HG02678 (cell line): ENCODE results near the gene ROGDI.
A peak's percentile ranks its signal among the peaks of the same experiment; 100 is the strongest.

Experiments used
- ATAC-seq: cut with Tn5 transposase; IDR thresholded peaks from one replicate; pipeline ENCODE4 v1.9.1; 2021; ENCODE audit warnings: mild to moderate bottlenecking, moderate library complexity; ENCODE audit not compliant: unreplicated experiment

ROGDI gene

DNA sequence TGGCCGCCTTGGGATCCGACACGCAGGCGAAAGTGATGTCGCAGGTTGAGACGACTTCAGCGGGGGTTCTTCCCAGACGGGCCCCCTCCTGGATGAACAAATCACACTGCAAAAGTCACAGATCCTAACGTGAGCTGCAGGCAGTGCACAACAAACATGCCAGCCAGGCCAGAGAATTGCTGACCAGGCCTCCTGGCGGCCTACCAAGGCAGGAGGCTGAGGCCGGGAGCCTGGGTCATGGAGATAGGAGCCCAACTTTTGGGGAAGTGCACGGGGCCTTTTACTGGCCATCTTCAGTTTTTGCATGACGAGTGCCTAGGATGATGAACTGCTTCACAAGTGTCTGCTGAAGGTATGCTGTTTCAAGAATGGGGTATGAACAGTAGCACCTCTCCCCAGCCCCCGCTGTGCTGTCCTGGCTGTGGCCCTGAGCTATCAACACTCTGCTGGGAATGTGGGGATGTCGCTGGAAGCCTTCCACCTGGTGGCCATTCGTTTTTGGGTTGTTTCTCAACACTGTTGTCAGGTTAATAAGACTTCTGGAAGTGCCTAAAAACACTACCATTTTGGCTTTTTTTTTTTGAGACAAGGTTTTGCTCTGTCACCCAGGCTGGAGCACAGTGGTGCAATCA, 12.2 kb upstream of the ROGDI start:
- no peak for ATAC-seq

DNA sequence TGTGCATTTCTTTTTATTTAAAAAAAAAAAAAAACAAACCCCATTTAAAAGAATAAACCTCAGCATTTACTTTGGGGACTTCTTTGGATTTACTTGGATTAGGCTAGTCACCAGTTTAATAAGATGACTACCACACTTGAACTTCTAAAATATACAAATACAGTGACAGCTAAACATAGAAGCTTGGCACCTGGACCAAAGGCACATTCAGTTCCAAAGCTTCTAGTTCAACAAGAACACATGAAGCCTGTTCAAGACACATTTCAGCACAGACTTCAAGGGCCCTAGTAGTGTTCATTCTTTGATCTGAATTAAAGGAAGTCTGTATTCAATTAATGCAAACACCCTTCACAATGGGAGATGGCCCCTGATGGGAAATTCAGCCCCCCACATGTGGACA, 11.6 kb upstream of the ROGDI start:
- ATAC-seq: no peak

DNA sequence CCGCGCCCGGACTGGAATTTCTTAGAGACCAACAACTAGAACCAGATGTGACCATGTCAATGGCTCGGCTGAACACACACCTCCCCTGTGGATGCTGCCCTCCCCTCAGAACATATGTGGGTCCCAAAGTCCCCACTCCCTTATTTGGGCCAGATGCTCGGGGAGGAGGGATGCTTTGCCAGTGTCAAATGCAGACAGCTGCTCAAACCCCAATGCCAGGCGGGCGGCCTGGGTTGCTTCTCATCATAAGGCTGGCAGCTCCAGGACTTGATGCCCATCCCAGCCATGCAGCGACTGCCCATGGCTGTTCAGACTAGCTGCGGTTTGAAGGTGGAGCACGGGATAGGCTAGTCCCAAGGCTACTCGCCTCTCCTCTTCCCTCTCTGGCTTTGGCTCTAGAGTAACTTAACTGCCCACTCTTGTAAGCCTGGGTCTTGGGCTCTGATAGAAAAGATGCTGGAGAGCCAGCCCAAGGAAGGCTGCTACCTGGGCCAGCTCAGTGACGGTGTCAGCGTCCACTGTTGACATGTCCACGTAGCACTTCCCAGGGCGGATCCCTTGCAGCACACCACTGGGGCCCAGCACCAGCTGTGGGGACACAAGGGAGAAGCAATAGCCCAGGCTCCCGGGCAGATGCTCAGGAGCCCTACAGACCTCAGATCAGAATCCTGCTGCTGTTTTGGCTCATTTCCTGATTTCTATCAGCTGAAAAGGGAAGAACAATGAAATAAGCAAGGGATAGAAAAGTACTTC, 11.0 kb upstream of the ROGDI start:
- ATAC-seq: no peak

DNA sequence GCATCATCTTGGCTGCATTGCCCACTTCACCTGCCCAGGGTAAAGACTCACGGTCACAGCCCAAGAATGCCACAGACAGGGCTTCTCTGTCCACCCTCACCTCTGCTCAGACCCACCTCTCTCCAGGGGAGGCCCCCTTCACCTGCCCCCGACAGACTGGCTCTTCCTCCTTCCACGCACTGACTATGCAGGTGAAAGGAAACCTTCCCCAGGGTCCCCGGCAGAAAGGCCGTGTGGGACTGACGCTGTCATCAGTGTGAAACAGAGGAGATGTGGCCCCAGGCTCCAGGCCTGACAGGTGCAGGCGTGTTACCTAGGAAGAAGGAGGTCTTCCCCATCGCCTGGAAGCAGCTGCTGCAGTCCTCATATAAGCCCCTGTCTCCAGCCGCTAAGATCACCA, 9.3 kb upstream of the ROGDI start:
- no peak for ATAC-seq

DNA sequence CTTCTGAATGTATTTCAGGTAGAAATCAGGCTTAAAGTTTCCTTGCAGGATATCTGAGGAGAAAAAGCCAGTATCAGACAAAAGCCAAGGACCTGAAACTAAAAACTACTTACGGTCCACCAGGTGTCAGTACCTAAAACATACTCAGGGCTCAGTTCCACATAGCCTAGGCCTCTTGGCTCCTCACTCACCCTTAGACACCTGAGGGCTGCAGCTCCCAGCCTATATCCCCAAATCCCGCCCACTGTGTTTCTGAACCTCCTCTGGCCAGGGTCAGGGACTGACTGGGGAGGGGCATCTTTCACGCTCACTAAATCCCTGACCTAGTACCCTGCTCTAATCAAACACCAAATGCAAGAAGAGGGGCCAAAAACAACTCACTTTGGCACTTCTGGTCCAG, 8.8 kb upstream of the ROGDI start:
- no peak for ATAC-seq

DNA sequence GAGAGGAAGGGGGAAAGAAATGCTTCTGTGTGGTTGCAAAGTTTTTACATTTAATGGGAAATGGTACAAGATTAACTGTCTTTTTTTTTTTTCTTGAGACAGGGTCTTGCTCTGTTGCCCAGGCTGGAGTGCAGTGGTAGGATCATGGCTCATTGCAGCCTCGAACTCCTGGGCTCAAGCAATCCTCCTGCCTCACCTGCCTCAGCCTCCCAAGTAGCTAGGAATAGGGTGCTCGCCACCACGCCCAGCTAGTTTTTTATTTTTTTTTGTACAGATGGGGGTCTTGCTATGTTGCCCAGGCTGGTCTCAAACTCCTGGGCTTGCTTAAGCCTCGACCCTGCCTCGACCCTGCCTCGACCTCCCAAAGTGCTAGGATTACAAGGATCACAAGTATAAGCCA, 3.8 kb upstream of the ROGDI start:
- no peak for ATAC-seq

DNA sequence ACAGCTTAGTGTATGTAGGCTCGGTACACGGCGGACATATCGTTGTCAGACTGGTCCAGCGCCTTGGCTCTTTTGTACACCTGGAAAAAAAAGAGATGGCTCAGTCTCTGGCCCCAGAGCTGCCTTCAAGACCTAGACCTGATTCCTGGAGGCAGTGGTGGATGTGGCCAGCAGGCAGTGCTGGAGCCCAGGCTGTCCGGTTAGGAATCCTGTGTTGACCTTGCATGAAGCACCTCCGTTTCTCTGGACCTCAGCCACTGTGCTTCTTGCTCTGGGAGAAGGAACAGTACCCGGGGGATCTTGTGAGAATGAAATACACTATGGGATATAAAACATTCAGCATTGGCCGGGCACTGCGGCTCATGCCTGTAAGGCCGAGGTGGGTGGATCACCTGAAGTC, 2.8 kb upstream of the ROGDI start:
- no peak for ATAC-seq

DNA sequence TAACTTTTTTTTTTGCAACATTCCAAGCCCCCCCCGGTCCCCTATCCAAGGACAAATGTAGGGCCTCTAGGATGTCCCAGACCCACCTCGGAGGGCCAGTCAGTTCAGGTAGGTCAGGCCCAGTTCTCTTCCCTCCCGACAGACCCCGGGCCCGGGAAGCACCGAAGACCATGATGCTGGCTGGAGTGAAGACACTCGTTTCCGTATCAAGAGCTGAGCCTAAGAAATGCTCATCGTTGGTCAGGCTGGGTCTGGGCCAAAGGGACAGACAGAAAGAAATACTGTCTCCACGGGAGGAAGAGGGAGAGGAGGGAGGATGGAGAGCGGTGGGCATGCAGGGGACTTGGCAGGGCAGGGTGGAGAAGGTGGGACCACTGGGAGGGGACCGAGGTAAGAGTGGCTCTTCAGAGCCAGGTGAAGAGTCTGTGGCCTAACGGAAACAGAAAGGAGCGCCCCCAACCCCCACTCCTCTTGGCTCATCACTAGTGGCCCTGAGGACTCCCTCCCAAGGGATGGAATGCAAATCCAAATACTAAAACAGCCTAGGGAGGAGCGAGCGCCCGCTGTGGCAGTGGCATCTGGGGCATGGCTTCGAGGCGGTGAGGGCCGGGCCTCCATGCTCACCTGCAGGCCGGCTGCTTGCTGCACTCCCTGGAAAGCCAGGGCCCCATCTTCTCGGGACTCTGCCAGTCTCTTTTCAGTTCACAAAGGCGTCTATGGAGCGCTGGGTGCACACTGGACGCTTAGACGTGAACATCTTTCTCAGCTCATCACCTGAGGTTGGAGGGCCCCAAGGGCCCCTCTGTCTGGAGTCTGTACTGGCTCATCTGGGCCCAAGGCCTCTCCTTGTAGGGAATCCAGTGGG, 1.7 kb upstream of the ROGDI start:
- no peak for ATAC-seq

DNA sequence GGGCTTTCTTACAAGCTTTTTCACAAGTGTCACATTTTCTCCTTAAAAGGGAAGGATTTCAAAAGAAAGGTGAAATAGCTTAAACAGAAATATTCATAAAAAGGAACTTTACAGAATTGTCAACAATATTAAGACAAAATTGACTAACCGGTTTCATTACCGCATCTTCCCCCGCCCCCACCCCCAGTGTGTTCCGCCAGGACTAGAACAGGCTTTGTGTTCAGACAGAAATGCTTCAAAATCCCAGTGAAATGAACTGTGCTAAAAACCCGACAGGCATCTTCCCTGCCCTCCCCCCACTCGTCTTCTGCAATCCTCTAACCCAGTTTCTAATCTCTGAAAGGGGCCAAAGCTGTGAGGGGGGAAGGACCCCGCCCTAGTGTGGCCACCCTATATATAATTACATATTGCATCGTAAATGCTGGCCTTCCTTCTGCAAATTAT, 990 bp upstream of the ROGDI start:
- no peak for ATAC-seq

DNA sequence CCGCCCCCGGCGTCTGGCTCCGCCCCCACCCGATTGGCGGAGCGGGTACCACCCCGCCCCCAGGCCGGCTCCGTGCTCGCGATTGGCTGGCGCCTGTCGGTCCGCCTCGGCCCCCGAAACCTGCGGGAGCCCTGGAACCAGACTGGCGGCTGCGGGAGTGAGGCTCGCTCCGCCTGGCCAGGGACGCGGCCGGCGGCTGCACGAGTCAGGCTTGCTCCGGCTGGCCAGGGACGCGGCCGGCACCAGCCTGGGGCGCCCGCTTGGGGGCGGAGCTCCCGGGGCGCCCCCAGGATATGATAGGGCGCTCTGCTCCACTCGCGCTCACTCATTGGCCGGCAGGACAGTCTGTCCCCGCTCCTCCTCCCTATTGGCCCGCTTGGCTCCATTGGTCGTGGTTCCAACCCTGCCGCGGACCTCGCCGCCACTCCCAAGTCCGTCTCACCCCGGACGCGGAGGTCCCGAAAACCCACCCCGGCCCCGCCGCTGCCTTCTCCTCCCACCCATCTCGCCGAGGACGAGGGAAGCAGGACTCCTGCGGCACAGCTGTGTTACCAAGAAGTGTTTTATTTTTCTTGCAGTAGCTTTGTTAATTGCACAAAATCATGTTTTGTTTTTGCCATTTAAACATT, 340 bp upstream of the ROGDI start:
- ATAC-seq: peak; percentile 92

DNA sequence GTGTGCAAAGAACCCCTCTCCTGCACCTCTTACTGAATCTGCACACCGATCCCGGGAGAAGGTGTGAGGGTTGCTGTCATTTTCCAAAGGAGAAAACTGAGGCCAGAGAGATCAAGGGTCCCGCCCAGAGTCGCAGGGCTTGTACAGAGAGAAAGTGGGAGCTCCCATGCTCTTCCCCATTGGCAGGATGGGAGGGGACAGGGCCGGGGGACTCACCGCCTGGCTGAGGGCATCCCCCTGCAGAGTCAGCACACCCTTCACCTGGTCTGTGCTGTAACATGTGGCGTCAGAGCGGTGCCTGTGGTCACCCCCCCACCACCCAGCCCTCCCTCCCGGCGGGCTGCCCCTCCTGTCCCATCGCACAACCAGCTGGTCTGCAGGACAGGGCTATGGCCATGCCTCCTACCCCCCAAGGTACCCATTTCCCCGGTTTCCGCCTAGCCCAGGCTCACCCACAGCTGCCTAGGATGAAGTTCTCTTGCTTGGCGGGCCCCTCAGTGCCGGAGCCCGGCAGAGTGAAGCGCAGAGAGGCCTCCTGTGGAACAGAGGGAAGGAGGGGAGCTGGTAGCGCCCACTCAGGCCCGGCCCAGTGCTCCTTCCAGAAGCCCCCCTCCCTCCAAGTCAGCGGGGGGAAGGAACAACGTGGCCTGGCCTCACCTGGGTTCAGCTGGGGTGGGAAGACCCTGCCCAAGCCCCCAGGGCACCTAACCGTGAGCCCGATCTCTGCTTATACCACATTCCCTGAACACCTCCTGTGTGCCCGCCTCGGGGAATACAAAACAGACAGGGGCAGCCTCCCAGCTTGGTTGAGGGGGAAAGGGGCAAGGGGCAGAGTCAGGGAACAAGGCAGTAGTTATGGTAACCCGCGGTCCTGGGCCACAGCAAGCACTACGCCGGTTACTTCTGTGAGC, 1.1 kb downstream of the ROGDI start:
- no peak for ATAC-seq

DNA sequence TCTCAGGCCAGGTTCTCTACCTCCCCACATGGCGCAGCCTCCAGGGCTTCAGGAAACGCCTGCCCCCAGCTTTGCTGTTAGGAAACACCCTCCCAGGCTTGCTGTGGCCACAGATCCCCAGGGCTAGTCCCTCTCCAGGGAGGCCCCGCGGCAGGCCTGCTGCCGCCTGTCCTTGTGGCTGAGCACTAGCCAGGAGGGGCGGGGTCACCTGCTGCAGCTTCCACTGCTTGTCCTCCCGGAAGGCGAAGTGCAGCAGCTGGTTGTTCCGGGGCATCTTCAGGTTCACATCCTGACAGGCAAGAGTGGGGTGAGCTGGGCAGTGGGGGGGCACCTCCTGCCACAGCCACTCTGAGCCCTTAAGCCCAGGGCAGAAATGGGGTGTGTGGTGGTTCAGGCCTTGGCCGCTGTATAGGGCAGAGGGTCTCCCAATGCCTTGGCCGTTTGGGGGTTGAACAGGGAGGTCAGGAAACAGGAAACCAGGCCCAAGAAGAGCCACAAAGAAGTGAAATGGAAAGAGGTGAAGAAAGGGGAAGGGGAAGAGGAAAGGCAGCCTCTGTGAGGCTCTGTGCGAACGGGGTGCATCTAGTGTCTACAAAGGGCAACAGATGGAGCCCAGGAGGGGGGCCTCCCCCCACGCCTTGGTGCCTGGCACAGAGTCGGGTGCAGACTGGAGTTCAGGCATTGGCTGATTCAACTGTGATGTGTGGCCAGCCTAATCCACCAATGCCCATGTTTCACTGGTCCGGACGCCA, 2.0 kb downstream of the ROGDI start:
- no peak for ATAC-seq

DNA sequence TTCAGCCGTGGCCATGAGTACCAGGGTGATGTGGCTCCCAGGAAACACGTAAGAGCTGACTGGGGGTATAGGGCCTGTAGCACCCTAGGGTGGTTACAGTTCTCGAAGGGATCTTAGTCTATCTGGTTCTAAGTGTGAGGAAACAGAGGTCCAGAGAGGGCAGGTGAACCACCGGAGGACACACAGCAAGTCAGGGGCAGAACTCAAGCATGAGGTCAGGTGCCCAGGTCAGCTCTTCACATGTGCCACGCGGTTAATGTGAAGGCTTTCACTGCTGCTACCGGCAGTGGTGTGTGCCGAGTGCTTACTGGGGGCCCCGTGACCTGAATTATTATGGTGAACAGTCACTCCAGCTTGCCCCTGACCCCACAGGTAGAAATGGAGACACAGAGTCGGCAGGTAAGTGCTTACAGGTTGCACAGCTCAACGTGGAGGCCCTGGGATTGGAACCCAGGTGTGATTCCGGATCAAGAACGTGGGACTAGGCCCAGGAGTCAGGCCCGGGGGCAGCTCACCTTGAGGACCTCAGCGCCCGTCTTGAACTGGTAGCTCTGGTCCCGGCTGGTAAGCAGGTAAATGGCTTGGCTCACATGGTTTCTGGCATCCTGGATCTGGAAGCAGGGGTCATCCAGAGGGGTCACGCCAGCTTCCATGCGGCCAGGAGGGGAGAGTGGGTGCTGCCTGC, 3.1 kb downstream of the ROGDI start:
- no peak for ATAC-seq

DNA sequence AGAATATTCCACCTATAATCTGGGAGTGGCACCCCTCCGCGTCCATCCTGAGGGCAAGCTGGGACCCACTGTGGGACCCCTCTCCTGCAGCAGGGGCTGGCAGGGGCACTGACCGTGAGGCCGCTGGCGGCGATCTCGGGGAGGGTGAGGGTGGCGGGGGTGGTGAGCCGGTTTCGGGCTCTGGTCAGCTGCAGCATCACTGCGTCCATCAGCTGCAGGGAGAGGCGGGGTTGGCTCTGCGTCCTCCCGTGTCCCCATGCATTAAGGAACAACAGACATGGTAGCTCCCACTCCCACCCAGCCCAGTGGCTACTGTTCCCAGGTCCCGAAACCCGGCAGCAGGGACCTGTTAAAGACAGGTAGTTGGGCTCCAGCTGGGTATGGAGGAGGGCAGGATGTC, 4.0 kb downstream of the ROGDI start:
- no peak for ATAC-seq

DNA sequence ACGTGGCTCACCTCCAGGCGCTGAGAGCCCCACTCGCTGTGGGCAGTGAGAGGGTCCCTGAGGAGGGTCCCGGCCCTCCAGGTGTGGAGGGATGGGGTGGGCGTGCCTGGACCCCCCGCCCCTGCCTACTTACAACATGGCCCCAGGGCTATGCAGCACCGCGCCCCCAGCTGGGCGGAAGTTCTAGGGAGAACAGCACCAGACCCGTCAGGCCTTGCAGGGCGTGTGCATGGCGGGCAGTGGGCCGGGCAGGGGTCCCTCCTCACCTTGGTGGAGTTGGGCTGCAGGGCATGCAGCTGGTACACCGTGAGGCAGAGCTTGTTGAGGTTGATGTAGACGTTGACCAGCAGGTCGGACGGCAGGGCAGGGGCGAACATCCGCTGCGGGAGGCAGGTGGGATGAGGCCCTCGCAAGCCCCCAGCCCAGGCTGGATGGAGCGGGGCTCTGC, 4.6 kb downstream of the ROGDI start:
- no peak for ATAC-seq

DNA sequence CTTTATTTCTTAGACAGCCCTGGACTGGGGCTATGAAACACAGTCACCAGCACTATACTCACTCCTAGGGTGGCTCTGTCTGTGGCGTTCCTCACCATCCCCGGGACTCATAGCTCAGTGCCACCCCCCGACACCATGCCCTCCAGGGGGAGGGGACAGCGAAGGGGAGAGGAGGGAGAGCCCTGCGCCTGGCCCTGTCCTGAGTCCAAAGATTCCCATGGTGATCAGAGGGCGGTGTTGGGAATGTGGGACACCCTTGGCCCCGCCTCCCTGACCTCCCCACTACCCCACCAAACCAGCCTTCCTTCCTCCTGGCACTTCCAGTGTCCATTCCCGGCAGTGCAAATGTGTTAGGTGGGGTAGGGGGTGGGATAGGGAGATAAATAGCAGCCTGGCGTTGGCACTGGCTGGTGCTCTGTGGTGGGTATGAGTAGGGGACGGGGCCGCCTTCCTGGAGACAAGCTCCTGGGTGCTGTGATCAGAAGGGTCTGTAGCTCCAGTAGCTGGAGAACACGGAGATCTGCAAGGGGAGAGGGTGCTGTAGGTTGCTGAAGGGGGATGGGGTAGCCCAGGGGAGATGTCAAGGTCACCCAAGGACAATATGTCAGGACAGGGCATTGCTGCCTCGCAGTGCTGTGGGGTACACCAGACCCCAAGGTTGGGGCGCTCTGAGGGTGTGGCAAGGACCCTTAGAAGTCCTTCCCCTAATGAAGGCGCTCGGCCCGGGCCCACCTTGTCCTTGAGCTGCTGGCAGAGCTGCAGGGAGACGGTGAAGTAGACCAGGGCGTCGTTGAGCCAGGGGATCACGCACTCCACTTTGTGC, 5.2 kb downstream of the ROGDI start:
- no peak for ATAC-seq

DNA sequence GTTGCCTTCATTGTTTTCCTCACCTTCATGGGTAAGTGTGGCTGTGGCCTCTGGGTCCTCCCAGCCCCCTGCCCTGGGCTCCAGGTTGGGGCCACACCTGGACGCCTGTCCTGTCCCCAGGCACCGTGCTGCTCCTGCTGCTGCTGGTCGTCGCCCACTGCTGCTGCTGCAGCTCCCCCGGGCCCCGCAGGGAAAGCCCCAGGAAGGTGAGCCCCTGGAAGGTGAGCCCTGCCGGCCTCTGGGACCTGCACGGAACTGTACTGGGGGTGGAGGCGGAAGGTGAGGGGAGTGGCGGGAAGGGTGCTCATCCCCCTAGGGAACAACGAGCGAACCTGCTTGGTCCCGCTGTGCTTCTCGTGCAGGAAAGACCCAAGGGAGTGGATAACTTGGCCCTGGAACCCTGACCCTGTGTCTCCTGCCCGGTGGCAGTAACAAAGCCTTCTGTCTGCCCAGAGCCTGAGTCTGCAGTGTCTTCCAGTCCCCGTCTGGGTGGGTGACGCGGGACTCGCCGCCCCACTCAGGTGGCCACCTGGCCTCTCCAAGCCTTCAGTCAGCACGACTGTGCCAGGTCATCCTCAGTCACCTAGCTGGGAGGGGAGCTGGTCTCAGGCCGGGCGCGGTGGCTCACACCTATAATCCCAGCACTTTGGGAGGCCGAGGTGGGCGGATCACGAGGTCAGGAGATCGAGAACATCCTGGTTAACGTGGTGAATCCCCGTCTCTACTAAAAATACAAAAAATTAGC, 6.4 kb downstream of the ROGDI start:
- ATAC-seq: no peak
